Cardiac muscle cell (in vitro differentiated cells and primary cell): ENCODE measurements around the gene DNAJC18. TPM values are rescaled to one million over a fixed set of nuclear protein-coding genes. Genes with fewer than 3 reads are reported as not detected.

Source experiments
- DNase-seq, 2 donors: peaks; one replicate each; pipeline versions ENCODE4 v3.0.0 to v3.0.0-alpha.2; 2010 to 2017; ENCODE audit warnings: low read depth in 1 of 2, low spot score in 1 of 2
- H3K27ac ChIP-seq: fragments of 200-600 bp; sonication (generic); 2 replicates; pipeline ENCODE4 v1.5.1; 2016
- H3K27me3 ChIP-seq: fragments of 200-600 bp; sonication (generic); 2 replicates; pipeline ENCODE4 v1.6.0; 2016; ENCODE audit warnings: control low read depth
- H3K36me3 ChIP-seq: fragments of 200-600 bp; sonication (generic); 2 replicates; pipeline ENCODE4 v1.5.1; 2016; ENCODE audit warnings: control low read depth
- H3K4me1 ChIP-seq: fragments of 200-600 bp; sonication (generic); 2 replicates; pipeline ENCODE4 v1.8.1; 2017; ENCODE audit warnings: low read depth, mild to moderate bottlenecking, mixed run types
- H3K4me3 ChIP-seq: fragments of 200-600 bp; sonication (generic); 2 replicates; pipeline ENCODE4 v1.5.1; 2016; ENCODE audit warnings: mild to moderate bottlenecking
- H3K9me3 ChIP-seq: fragments of 200-600 bp; sonication (generic); 2 replicates; pipeline ENCODE4 v1.5.1; 2017; ENCODE audit warnings: low read depth, mild to moderate bottlenecking, control low read depth
- CTCF ChIP-seq: IDR thresholded peaks from 2 replicates; pipeline ENCODE4 v1.5.1; 2012; ENCODE audit warnings: low read depth, mild to moderate bottlenecking, low read length
- polyA plus RNA-seq: library from polyadenylated mRNA; unstranded; fragments of >200 nt; fragmentation: Nextera tagmentation; extraction: Ambion mirVana; gene quantifications from 2 replicates; pipeline ENCODE4 v1.2.1, GENCODE V29; 2016
- total RNA-seq: library from RNA; depleted of rRNA; stranded (reverse); fragments of >200 nt; gene quantifications from 2 replicates; pipeline ENCODE4 v1.2.3, GENCODE V29; 2016

DNAJC18 gene
- total and polyA plus RNA-seq, 2 experiments from 2014 or later, result 10.1 to 17.4 TPM

GRCh38 chr5:139396691-139397090 lies 42.6 kb downstream of the DNAJC18 start:
- TF ChIP-seq CTCF, result no peak
- H3K9me3 ChIP-seq, result no peaks in the 10 kb centered on the region
- no peak overlapping the region for H3K4me3 ChIP-seq
- H3K4me1 ChIP-seq, result no peaks in the 10 kb centered on the region
- H3K27me3 ChIP-seq, result peaks cover 11% of the 10 kb centered on the region
- no peak for DNase-seq
- H3K36me3 ChIP-seq, result peaks cover 4% of the 10 kb centered on the region
- H3K27ac ChIP-seq, result peak overlapping the region; percentile 30

- TF ChIP-seq CTCF, result no peak
- Histone ChIP-seq H3K4me1 (no peaks in the 10 kb centered on the region), H3K27me3 (peaks cover 11% of the 10 kb centered on the region), H3K4me3 (no peak overlapping the region), H3K27ac (peak overlapping the region; percentile 30), H3K36me3 (no peaks in the 10 kb centered on the region), H3K9me3 (no peaks in the 10 kb centered on the region)
- DNase-seq, result no peak
Measured at GRCh38 chr5:139395844-139396640, 43.3 kb downstream of the DNAJC18 start.

- peak within 1 kb of the TSS; percentile 35 for H3K27ac ChIP-seq
- peaks cover 11% of the 10 kb centered on the region for H3K27me3 ChIP-seq
- peak in 1 of 2 donors; percentile 47 for DNase-seq
- no peaks in the 10 kb centered on the region for H3K9me3 ChIP-seq
- no peak for TF ChIP-seq CTCF
- no peaks in the 10 kb centered on the region for H3K36me3 ChIP-seq
- H3K4me3 ChIP-seq, result peak within 1 kb of the TSS; percentile 32
- H3K4me1 ChIP-seq, result no peaks in the 10 kb centered on the region
Measured at GRCh38 chr5:139394654-139395566, 44.4 kb downstream of the DNAJC18 start, which contains the start of gene PROB1. PROB1 (minus strand) TSS chr5:139395104; CDS start chr5:139395081, 23 bp downstream.

GRCh38 chr5:139394123-139394653 lies 45.1 kb downstream of the DNAJC18 start:
- Histone ChIP-seq H3K36me3 (no peaks in the 10 kb centered on the region), H3K27me3 (peaks cover 11% of the 10 kb centered on the region), H3K9me3 (no peaks in the 10 kb centered on the region), H3K4me1 (no peaks in the 10 kb centered on the region), H3K4me3 (peak overlapping the region; percentile 32), H3K27ac (peak overlapping the region; percentile 35)
- peak; percentile 62 for TF ChIP-seq CTCF
- DNase-seq, result peak; percentile 66 to 74

- no peak for DNase-seq
- Histone ChIP-seq H3K27me3 (peaks cover 11% of the 10 kb centered on the region), H3K36me3 (no peaks in the 10 kb centered on the region), H3K4me1 (peaks cover 1% of the 10 kb centered on the region), H3K27ac (no peak overlapping the region), H3K9me3 (no peaks in the 10 kb centered on the region), H3K4me3 (peak overlapping the region; percentile 32)
- no peak for TF ChIP-seq CTCF
Measured at GRCh38 chr5:139393497-139394122, 45.7 kb downstream of the DNAJC18 start.
